K562 (cell line): ENCODE data around the gene KDM4C.

ENCODE experiments used
- CHD2 ChIP-seq: IDR thresholded peaks from 2 replicates; pipeline ENCODE4 v1.6.1; 2011; ENCODE audit warnings: low read depth, low read length
- DNMT1 ChIP-seq: fragments of 450-650 bp; IDR thresholded peaks from 2 replicates; pipeline ENCODE4 v1.6.1; 2016; ENCODE audit warnings: antibody characterized with exemption, mild to moderate bottlenecking
- FOS ChIP-seq: IDR thresholded peaks from 3 replicates; pipeline ENCODE4 v1.6.1; 2011; ENCODE audit not compliant: insufficient read length; ENCODE audit errors: extremely low read depth
- FOSL1 ChIP-seq: fragments of 200-800 bp; sonication (Bioruptor generic); conservative IDR thresholded peaks from 2 replicates; pipeline ENCODE4 v1.6.1; 2016; ENCODE audit warnings: missing genetic modification characterization, missing compliant biosample characterization
- HDAC2 ChIP-seq: fragments of 450-650 bp; IDR thresholded peaks from 2 replicates; pipeline ENCODE4 v1.6.1; 2016; ENCODE audit warnings: mild to moderate bottlenecking
- ZNF699 ChIP-seq: fragments of 250-450 bp; sonication (Bioruptor Pico); IDR thresholded peaks from 2 replicates; pipeline ENCODE4 v1.8.0; 2021; ENCODE audit warnings: mild to moderate bottlenecking, moderate library complexity; ENCODE audit not compliant: insufficient replicate concordance
- TF ChIP-seq, protein P1 (sequence below), 2 experiments: fragments of 450-650 bp in 1 of 2; sonication (generic) in 1 of 2; formaldehyde crosslinking in 1 of 2; IDR thresholded peaks; 2 replicates each; pipeline versions ENCODE4 v1.7.1 to v1.9.0; 2016 to 2022; ENCODE audit warnings: inconsistent platforms in 1 of 2, mild to moderate bottlenecking in 1 of 2, missing genetic modification reagents in 1 of 2
- TF ChIP-seq, protein P2 (sequence below), 3 experiments: IDR thresholded peaks in 2 of 3; conservative IDR thresholded peaks in 1 of 3; 2 replicates each; pipeline ENCODE4 v1.5.1; 2011 to 2012; ENCODE audit warnings: low read length in 3 of 3, mild to moderate bottlenecking in 3 of 3, control low read depth in 2 of 3, improper control_type of control experiment in 1 of 3, inconsistent platforms in 1 of 3, low read depth in 1 of 3, mixed read lengths in 1 of 3, moderate library complexity in 1 of 3; ENCODE audit not compliant: insufficient read depth in 2 of 3

DNA sequence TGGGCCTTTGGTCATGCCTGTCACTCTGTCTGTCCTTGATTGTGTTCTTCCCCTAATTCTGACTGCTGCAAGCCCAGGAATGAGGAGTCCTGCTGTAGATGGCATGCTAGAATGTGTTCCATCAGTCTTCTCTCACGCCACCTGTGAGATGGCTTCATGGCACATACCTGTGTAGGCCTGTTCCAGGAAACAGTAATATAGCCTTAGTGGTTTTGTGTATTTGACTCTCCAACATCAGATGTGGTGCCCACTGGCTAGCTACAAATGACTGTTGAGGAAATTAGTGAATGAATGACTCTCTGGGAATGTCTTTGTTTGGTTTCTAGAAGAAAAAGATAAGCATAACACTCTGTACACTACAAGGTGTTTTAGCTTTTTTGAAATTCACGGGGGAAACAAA, 367.5 kb downstream of the KDM4C start:
- TF ChIP-seq, protein P1, sequence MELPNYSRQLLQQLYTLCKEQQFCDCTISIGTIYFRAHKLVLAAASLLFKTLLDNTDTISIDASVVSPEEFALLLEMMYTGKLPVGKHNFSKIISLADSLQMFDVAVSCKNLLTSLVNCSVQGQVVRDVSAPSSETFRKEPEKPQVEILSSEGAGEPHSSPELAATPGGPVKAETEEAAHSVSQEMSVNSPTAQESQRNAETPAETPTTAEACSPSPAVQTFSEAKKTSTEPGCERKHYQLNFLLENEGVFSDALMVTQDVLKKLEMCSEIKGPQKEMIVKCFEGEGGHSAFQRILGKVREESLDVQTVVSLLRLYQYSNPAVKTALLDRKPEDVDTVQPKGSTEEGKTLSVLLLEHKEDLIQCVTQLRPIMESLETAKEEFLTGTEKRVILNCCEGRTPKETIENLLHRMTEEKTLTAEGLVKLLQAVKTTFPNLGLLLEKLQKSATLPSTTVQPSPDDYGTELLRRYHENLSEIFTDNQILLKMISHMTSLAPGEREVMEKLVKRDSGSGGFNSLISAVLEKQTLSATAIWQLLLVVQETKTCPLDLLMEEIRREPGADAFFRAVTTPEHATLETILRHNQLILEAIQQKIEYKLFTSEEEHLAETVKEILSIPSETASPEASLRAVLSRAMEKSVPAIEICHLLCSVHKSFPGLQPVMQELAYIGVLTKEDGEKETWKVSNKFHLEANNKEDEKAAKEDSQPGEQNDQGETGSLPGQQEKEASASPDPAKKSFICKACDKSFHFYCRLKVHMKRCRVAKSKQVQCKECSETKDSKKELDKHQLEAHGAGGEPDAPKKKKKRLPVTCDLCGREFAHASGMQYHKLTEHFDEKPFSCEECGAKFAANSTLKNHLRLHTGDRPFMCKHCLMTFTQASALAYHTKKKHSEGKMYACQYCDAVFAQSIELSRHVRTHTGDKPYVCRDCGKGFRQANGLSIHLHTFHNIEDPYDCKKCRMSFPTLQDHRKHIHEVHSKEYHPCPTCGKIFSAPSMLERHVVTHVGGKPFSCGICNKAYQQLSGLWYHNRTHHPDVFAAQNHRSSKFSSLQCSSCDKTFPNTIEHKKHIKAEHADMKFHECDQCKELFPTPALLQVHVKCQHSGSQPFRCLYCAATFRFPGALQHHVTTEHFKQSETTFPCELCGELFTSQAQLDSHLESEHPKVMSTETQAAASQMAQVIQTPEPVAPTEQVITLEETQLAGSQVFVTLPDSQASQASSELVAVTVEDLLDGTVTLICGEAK (IDR thresholded peaks at IDR 0.05), result no peak
- TF ChIP-seq, protein P1 (CRISPR knock-in tag; IDR thresholded peaks at IDR 0.05), result no peak
- TF ChIP-seq HDAC2 (no peak), FOS (no peak), ZNF699 (no peak), CHD2 (no peak), DNMT1 (no peak), FOSL1 (tag) (no peak)
- TF ChIP-seq, protein P2, sequence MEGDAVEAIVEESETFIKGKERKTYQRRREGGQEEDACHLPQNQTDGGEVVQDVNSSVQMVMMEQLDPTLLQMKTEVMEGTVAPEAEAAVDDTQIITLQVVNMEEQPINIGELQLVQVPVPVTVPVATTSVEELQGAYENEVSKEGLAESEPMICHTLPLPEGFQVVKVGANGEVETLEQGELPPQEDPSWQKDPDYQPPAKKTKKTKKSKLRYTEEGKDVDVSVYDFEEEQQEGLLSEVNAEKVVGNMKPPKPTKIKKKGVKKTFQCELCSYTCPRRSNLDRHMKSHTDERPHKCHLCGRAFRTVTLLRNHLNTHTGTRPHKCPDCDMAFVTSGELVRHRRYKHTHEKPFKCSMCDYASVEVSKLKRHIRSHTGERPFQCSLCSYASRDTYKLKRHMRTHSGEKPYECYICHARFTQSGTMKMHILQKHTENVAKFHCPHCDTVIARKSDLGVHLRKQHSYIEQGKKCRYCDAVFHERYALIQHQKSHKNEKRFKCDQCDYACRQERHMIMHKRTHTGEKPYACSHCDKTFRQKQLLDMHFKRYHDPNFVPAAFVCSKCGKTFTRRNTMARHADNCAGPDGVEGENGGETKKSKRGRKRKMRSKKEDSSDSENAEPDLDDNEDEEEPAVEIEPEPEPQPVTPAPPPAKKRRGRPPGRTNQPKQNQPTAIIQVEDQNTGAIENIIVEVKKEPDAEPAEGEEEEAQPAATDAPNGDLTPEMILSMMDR (IDR thresholded peaks at IDR 0.05 in 2 of 3, conservative IDR thresholded peaks at IDR 0.05 in 1 of 3; ENCODE audit: insufficient read depth in 2 of 3, low read depth in 1 of 3, low read length in 3 of 3), result no peak
